Hepatic stellate cell (primary cell): Measurements from ENCODE around the gene CSH1.
"Not testable (repeated sequence)": the region's sequence is repeated elsewhere in the genome, so short reads cannot be mapped to it uniquely, and the experiment has no call there.

Source experiments
- DNase-seq: peaks from one replicate; pipeline ENCODE4 v3.0.0; 2011; ENCODE audit warnings: low spot score

The CSH1 gene

DNA sequence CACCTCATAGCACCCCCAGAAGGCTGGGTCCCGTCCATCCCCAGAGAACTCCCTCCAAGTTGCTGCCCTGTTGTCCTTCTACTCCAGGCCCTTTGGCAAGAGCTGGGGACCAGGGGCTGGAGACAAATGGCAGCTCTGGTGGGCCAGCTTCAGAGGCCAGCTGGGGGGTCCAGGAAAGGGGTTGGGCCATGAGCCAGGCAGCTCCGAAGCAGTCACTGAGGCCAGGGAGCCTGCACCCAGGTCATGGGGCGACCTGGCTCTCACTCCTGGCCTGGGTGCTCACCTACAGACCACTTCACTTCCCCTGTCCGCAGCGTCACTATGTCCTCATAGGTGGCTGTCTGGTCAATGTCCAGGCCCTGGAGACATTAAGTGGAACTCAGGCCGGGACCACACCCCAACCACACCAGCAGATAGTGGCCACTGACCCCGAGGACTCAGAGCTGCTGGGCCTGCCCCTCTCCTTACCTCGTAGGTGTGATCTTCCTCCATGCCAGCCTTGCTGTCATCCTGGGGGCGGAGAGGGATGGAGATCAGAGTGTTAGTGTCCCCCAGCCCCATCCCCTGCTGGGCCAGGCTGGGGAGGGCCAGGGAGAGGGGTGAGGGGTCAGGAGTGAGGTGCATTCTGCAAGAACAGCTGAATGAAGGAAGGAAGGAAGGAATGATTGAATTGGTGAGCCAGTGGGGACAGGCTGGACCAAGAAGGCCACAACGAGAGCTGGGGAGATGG is 32.8 kb upstream of the CSH1 start:
- no peak for DNase-seq

DNA sequence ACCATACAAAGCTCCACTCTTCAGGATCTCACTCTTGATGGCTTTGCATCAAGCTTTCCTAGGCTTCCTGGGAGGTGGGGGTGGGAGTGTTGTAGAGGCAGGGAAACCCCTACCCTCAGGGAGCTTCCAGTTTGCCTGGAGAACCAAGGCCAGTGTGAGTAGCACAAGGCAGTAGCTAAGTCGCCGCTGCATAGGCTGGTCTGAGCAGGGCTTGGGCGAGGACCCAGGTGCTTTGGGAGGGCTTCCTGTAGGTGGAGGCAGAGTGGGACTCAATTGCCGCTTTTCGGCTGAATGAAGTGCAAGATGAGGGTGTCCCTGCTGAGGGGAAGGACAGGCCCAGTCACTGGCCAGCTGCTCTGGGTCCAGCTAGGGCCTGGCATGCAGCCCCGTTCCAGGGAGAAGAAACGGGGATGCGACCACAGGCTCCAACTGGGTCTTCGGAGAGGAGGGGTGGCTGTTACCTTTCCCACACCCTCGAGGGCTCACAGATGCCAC is 31.8 kb upstream of the CSH1 start:
- no peak for DNase-seq

DNA sequence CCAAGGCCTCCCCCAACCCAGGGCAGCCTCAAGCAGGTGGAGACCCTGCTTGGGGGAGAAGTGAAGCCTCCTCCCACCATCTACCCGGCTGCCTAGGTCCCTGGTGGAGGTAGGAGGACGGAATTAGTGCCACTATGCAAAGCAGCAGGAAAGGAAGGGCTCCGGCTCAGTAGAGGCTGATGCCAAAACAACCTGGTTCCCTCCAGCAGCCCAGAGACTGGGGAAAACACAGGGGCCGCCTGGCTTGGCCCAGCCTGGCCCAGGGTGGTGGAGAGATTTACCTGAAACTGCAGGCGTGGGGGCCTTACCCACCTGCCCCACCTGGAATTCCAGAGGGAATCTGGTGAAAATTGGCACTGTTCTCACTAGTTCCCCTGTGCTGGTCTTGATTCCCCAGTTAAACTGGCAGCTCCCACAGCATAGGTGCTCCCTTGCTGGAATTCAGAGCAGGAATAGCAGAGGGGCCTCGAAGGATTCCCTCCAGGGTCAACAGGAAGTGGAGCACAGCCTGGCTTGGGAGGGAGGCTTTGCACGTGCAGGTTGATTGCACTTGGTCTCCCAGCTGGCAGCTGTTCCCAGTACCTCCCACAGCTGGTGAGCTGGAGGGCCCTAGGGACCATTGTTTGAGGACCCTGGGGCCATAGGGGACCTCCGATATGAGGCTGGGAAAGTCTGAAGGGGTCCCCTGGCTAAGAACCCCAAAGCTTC is 31.2 kb upstream of the CSH1 start:
- no peak for DNase-seq

DNA sequence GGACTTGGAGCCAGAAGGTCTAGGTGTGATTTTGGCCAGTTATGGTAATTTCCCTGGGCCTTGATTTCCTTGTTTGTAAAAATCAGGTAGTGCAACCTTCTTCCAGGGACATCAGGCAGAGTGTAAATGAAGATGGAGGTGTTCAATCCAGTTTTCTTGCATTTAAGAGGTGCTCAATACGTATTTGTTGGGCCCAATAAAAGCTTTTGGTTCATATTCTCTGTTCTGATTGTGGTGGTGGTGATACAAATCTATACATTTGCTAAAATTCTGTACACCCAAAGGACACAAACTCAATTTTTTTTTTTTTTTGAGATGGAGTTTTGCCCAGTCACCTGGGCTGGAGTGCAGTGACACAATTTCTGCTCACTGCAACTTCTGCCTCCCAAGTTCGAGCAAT is 29.8 kb upstream of the CSH1 start:
- no peak for DNase-seq

DNA sequence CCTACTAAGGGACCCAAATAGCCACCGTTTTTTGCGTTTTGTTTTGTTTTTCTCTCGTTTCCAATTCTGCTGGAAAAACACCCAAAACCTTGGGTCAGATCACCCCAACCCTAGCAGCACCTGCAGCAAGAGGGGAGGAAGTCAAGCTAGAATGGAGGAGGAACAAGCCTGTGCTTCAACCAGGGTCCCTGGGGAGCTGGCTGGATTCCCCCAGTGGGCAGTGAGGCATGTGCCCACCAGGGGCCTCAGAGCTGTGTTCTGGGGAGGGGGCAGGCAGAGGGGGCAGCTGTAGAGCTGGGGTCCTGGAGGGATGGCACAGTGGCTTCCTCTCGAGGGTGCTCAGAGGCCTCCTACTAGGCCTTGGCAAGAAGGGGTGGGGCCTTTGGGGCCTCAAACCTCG is 29.2 kb upstream of the CSH1 start:
- no peak for DNase-seq

DNA sequence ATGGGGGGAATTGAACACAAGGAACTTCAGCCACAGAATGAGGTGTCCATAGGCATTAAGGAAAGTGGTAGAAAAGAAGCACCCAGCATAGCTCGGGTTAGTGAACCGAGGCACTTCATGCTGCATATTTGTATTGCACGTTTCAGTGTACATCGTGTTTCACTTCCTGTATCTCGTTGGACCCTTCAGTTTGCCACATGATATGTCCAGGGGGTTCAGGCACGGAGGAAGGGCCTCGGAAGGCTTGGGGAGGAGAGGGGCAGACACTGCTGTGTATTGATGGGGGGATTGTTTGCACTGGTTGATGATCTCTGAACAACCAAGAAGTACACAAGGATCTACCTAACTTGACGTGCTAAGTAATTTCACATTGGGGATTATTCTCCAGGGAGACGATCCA is 26.0 kb upstream of the CSH1 start:
- DNase-seq = not testable (repeated sequence)

DNA sequence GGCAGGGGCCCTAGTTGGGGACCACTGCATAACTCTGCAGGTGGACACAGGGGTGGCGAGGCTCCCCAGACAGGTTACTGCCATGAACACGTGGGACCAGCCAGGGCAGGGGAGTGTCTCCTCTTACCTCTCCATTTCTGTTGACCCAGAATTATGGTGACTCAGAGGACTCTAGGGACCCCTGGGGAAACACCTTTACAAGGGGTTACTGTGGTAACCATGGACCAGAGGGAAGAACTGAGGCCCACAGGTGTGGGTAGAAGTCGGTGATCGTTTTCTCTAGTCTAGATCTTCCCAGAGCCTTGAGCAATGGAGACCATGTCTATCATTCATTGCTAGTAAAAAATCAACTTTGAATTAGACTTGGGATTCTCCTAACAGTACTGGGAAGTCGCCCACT is 24.4 kb upstream of the CSH1 start:
- DNase-seq = not testable (repeated sequence)

DNA sequence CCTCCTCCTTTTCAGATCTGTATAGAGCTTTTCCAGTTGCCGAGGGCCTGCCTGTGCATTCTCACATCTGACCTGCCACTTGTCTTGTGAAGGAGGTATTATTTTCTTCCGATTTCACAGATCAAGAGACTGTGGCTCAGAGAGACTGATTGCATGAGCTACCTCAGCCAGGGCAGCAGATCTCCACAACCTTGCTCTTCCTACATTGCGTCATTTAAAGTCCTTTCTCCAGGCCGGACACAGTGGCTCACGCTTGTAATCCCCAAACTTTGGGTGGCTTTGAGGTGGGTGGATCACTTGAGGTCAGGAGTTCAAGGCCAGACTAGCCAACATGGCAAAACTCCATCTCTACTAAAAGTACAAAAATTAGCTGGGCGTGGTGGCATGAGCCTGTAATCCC is 23.7 kb upstream of the CSH1 start:
- not testable (repeated sequence) for DNase-seq

DNA sequence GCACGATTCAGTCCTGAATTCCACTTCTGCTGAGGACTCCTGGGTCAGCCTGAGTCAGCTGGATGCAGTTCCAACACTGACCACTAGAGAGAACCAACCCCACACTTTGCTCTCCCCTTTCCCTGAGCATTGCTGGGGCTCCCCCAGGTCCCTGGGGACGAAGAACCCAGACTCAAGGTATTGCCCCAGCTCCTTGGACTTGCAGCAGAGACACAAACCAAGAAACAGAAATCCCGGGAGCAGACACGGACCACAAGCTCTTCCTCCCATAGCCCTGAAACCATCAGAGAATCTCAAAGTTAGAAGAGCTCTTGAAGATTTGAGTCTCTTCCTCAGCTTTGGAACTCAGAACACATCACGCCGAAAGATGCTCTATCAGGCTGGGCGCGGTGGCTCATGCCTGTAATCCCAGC is 22.9 kb upstream of the CSH1 start:
- DNase-seq = peak; percentile 79

DNA sequence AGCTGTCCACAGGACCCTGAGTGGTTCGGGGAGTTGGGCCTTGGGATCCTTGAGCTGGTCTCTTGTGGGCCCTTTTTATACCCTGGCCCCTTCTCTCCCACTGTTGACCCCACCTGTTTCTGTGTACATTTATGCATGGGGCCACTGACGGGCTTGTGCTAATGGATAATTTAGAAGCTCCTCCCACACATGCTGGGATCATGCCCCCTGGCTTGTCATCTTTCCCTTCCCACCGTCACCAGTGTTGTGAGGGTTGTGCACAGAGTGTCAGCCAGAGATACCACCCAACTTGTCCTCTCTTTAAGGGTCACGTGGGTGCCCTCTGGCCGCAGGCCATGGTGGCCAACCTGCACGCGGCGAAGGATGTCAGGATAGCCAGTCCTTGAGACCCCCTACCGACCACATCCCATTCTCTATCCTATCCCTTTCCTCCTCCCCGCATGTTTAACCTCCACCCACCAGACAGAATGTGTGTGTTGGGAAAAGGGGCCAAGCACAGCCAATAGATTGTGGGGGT is 22.5 kb upstream of the CSH1 start, which contains the start of gene GH1:
GH1 (minus strand) TSS at position 51 of the 517 bp plus-strand sequence. CDS start 63 bp downstream, outside the sequence.
- DNase-seq = not testable (repeated sequence)

DNA sequence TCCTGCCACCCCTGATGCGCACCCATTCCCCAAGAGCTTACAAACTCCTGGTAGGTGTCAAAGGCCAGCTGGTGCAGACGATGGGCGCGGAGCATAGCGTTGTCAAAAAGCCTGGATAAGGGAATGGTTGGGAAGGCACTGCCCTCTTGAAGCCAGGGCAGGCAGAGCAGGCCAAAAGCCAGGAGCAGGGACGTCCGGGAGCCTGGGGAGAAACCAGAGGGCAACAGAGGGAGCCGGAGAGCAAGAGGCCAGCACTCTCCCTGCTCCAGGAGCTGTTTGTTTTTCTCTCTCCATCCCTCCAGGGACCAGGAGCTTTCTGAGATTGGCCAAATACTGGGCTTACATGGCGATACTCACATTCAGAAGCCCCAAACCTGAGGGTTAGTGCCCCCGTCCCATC is 21.9 kb upstream of the CSH1 start:
- DNase-seq = no peak

DNA sequence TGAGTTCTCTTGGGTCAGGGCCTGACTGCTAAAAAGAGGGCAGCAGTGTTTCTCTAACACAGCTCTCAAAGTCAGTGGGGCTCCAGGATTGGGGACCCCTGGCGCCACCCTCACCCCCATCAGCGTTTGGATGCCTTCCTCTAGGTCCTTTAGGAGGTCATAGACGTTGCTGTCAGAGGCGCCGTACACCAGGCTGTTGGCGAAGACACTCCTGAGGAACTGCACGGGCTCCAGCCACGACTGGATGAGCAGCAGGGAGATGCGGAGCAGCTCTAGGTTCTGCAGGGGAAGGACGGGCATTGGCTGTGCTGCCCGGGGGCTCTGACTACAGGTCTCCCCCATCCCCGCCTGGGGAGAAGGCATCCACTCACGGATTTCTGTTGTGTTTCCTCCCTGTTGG is 21.3 kb upstream of the CSH1 start:
- no peak for DNase-seq

DNA sequence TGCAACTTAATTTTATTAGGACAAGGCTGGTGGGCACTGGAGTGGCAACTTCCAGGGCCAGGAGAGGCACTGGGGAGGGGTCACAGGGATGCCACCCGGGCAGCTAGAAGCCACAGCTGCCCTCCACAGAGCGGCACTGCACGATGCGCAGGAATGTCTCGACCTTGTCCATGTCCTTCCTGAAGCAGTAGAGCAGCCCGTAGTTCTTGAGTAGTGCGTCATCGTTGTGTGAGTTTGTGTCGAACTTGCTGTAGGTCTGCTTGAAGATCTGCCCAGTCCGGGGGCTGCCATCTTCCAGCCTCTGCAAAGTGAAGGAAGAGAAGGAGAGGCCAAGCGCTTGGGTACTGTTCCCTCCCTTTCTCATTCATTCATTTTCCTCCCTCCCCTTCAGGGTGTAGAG is 20.8 kb upstream of the CSH1 start:
- DNase-seq = not testable (repeated sequence)

DNA sequence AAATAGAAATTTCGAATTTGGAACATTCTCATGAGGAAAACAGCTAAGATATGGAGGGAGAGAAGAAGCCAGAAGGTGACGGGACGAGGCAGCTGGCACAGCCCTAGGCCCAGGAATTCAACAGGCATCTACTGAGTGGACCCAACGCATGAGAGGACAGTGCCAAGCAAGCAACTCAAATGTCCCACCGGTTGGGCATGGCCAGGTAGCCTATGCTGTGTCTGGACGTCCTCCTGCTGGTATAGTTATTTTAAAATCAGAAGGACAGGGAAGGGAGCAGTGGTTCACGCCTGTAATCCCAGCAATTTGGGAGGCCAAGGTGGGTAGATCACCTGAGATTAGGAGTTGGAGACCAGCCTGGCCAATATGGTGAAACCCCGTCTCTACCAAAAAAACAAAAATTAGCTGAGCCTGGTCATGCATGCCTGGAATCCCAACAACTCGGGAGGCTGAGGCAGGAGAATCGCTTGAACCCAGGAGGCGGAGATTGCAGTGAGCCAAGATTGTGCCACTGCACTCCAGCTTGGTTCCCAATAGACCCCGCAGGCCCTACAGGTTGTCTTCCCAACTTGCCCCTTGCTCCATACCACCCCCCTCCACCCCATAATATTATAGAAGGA is 20.3 kb upstream of the CSH1 start:
- no peak for DNase-seq

DNA sequence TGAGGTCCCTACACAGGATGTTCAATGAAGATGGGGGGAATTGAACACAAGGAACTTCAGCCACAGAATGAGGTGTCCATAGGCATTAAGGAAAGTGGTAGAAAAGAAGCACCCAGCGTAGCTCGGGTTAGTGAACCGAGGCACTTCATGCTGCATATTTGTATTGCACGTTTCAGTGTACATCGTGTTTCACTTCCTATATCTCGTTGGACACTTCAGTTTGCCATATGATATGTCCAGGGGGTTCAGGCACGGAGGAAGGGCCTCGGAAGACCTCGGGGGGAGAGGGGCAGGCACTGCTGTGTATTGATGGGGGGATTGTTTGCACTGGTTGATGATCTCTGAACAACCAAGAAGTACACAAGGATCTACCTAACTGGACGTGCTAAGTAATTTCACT is 19.4 kb upstream of the CSH1 start:
- DNase-seq = not testable (repeated sequence)

DNA sequence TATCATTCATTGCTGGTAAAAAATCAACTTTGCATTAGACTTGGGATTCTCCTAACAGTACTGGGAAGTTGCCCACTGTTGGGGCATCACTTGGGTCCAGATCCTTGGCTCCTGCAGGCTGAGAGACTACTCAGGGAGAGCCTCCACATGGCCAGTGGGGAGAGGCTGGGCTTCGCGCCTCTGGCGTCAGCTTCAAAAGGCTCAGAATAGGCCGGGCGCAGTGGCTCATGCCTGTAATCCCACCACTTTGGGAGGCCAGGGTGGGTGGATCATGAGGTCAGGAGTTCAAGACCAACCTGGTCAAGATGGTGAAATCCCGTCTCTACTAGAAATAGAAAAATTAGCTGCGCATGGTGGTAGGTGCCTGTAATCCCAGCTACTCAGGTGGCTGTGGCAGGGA is 18.1 kb upstream of the CSH1 start:
- no peak for DNase-seq

DNA sequence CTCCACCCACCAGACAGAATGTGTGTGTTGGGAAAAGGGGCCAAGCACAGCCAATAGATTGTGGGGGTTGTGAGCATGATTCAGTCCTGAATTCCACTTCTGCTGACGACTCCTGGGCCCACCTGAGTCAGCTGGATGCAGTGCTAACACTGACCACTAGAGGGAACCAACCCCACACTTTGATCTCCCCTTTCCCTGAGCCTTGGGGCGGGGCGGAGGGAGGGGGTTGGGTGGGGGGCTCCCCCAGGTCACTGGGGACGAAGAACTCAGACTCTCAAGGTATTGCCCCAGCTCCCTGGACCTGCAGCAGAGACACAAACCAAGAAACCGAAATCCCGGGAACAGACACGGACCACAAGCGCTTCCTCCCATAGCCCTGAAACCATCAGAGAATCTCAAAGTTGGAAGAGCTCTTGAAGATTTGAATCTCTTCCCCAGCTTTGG is 15.3 kb upstream of the CSH1 start:
- DNase-seq = no peak

DNA sequence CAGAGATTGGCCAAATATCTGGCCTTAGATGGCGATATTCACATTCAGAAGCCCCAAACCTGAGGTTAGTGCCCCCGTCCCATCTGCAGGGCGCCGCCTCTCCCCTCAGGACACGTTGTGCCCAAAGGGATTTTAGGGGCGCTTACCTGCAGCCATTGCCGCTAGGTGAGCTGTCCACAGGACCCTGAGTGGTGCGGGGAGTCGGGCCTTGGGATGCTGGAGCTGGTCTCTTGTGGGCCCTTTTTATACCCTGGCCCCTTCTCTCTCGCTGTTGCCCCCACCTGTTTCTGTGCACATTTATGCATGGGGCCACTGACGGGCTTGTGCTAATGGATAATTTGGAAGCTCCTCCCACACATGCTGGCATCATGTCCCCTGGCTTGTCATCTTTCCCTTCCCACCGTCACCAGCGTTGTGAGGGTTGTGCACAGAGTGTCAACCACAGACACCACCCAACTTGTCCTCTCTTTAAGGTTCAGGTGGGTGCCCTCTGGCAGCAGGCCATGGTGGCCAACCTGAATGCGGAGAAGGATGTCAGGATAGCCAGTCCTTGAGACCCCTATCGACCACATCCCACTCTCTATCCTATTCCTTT is 14.8 kb upstream of the CSH1 start, which contains the start of gene CSHL1:
CSHL1 (minus strand) TSS at position 218 of the 595 bp plus-strand sequence; CDS start at position 156, 62 bp downstream.
- DNase-seq = no peak

DNA sequence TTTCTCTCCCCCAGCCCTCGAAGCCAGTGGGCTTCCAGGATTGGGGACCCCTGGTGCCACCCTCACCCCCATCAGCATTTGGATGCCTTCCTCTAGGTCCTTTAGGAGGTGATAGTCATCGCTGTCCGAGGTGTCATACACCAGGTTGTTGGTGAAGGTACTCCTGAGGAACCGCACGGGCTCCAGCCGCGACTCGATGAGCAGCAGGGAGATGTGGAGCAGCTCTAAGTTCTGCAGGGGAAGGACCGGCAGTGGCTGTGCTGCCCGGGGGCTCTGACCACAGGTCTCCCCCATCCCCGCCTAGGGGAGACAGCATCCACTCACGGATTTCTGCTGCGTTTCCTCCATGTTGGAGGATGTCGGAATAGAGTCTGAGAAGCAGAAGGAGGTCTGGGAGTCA is 13.7 kb upstream of the CSH1 start:
- no peak for DNase-seq

DNA sequence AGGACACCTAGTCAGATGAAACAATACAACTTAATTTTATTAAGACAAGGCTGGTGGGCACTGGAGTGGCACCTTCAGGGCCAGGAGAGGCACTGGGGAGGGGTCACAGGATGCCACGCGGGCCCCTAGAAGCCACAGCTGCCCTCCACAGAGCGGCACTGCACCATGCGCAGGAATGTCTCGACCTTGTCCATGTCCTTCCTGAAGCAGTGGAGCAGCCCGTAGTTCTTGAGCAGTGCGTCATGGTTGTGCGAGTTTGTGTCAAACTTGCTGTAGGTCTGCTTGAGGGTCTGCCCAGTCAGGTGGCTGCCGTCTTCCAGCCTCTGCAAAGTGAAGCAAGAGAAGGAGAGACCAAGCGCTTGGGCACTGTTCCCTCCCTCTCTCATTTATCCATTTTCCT is 13.2 kb upstream of the CSH1 start:
- DNase-seq = not testable (repeated sequence)

DNA sequence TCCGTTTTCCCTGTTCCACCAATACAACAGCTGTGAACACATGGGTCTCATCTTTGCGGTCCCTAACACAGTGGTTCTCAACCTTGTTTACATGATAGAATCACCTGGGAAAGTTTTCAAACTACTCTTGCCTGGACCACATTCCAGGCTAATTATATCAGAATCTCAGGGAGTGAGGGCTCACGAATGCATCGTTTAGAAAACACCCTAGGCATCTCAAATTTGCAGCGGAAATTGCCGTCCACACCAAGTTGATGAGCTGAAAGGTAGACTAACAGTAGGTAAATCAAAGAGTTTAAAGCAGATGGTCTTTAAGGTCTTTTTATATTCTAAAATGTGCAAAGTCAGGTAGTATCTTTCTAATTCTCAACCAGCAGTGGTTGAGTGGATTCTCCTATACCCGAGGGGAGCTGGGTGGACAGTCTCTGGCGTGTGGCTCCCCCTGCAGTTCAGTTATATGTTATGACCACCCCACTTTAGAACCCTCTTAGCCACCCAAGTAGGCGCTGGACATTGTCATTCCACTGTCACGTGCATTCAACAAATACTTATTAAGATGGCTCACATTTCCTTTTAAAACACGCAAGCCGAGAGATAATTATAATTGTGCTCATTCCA is 10.9 kb upstream of the CSH1 start:
- not testable (repeated sequence) for DNase-seq

DNA sequence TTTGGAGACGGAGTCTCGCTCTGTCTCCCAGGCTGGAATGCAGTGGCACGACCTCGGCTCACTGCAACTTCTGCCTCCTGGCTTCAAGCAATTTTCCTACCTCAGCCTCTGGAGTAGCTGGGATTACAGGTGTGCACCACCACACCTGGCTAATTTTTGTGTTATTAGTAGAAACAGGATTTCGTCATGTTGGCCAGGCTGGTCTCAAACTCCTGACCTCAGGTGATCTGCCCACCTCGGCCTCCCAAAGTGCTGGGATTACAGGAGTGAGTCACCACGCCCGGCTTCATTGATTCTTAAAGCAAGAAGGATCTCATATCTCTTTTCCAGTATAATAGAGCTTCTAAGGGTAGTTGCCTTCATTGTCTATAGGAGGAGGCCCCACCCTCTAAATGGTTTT is 8.4 kb upstream of the CSH1 start:
- DNase-seq = not testable (repeated sequence)
